HepG2 (cell line): ENCODE measurements around the gene CYSTM1. TPM values are rescaled to one million over a fixed set of nuclear protein-coding genes. Genes with fewer than 3 reads are reported as not detected.
A peak's percentile ranks its signal among the peaks of the same experiment; 100 is the strongest.

ENCODE experiments used
- CENPT ChIP-seq: sonication (generic); formaldehyde crosslinking; IDR thresholded peaks from 2 replicates; pipeline ENCODE4 v1.8.0; 2022; ENCODE audit warnings: low read depth, mild to moderate bottlenecking, moderate library complexity, missing genetic modification reagents
- FLYWCH1 ChIP-seq: sonication (generic); formaldehyde crosslinking; IDR thresholded peaks from 2 replicates; pipeline ENCODE4 v1.8.1; 2023; ENCODE audit warnings: mild to moderate bottlenecking, missing genetic modification reagents
- FOXK2 ChIP-seq: fragments of 450-650 bp; IDR thresholded peaks from 2 replicates; pipeline ENCODE4 v1.6.1; 2016
- GABPA ChIP-seq, 2 experiments: IDR thresholded peaks; 2 replicates each; pipeline ENCODE4 v1.6.1; 2011 to 2016; ENCODE audit warnings: low read depth in 2 of 2, low read length in 1 of 2, missing biosample characterization in 1 of 2, missing genetic modification characterization in 1 of 2
- GZF1 ChIP-seq: sonication (generic); formaldehyde crosslinking; IDR thresholded peaks from 2 replicates; pipeline ENCODE4 v1.5.1; 2020; ENCODE audit warnings: mild to moderate bottlenecking, missing genetic modification reagents
- HHEX ChIP-seq: IDR thresholded peaks from 2 replicates; pipeline ENCODE4 v1.6.1; 2016; ENCODE audit warnings: control low read depth
- LCORL ChIP-seq, 2 experiments: fragments of 450-650 bp in 1 of 2; sonication (generic) in 1 of 2; formaldehyde crosslinking in 1 of 2; IDR thresholded peaks; 2 replicates each; pipeline versions ENCODE4 v1.5.0 to v1.6.1; 2017 to 2020; ENCODE audit warnings: antibody characterized with exemption in 1 of 2, missing genetic modification reagents in 1 of 2
- MYC ChIP-seq: sonication (generic); formaldehyde crosslinking; IDR thresholded peaks from 2 replicates; pipeline ENCODE4 v1.9.0; 2021; ENCODE audit warnings: missing genetic modification reagents, borderline replicate concordance
- REXO4 ChIP-seq: sonication (generic); formaldehyde crosslinking; IDR thresholded peaks from 2 replicates; pipeline ENCODE4 v1.8.0; 2022; ENCODE audit warnings: missing genetic modification reagents, mild to moderate bottlenecking, borderline replicate concordance
- SRSF4 ChIP-seq: fragments of 200-400 bp; formaldehyde crosslinking; IDR thresholded peaks from one replicate; pipeline ENCODE4 v1.6.1; 2018; ENCODE audit warnings: mild to moderate bottlenecking, low read depth, low read length, moderate library complexity; ENCODE audit not compliant: poor library complexity, severe bottlenecking
- TEAD3 ChIP-seq: optimal IDR thresholded peaks from 2 replicates; pipeline ENCODE3; 2016; ENCODE audit warnings: borderline replicate concordance
- ZMYM2 ChIP-seq: sonication (generic); formaldehyde crosslinking; IDR thresholded peaks from 2 replicates; pipeline ENCODE4 v1.8.0; 2022; ENCODE audit warnings: mild to moderate bottlenecking, missing genetic modification reagents
- ZNF24 ChIP-seq: fragments of 450-650 bp; IDR thresholded peaks from 2 replicates; pipeline ENCODE4 v1.6.1; 2017; ENCODE audit warnings: antibody characterized with exemption, mild to moderate bottlenecking
- ZNF543 ChIP-seq: sonication (generic); formaldehyde crosslinking; IDR thresholded peaks from 2 replicates; pipeline ENCODE4 v1.4.0; 2020; ENCODE audit warnings: mild to moderate bottlenecking, missing genetic modification reagents
- ZNF557 ChIP-seq: sonication (generic); formaldehyde crosslinking; IDR thresholded peaks from 2 replicates; pipeline ENCODE4 v1.4.0; 2020; ENCODE audit warnings: missing genetic modification reagents
- ZNF569 ChIP-seq: sonication (generic); formaldehyde crosslinking; IDR thresholded peaks from 2 replicates; pipeline ENCODE4 v1.5.0; 2020; ENCODE audit warnings: mild to moderate bottlenecking, missing genetic modification reagents, moderate library complexity, borderline replicate concordance
- ZNF605 ChIP-seq: sonication (generic); formaldehyde crosslinking; IDR thresholded peaks from 2 replicates; pipeline ENCODE4 v1.8.0; 2022; ENCODE audit warnings: mild to moderate bottlenecking, missing genetic modification reagents
- ZNF616 ChIP-seq: sonication (generic); formaldehyde crosslinking; IDR thresholded peaks from 2 replicates; pipeline ENCODE4 v1.5.0; 2020; ENCODE audit warnings: low read depth, mild to moderate bottlenecking, missing genetic modification reagents
- ZNF761 ChIP-seq: sonication (generic); formaldehyde crosslinking; conservative IDR thresholded peaks from 2 replicates; pipeline ENCODE4 v1.4.0; 2020; ENCODE audit warnings: mild to moderate bottlenecking, missing genetic modification reagents
- ZNF83 ChIP-seq: sonication (generic); formaldehyde crosslinking; IDR thresholded peaks from 2 replicates; pipeline ENCODE4 v1.4.0; 2020; ENCODE audit warnings: missing genetic modification reagents, mild to moderate bottlenecking, borderline replicate concordance
- polyA plus RNA-seq, 8 experiments: library from polyadenylated mRNA; depleted of rRNA in 3 of 8; stranded (reverse) in 7 of 8; unstranded in 1 of 8; fragments of >200 nt; fragmentation: Illumina TruSeq in 4 of 8; extraction: Trizol in 4 of 8; gene quantifications; 2 replicates each; pipeline versions ENCODE4 v1.2.1 to v1.2.3, GENCODE V29; 2011 to 2016; ENCODE audit warnings: low read depth in 4 of 8, missing spikeins in 1 of 8, mixed read lengths in 1 of 8; ENCODE audit not compliant: insufficient read depth in 1 of 8
- total RNA-seq, 5 experiments: library from RNA; depleted of rRNA; stranded (reverse); fragments of >200 nt; fragmentation: Illumina TruSeq; extraction: Trizol; gene quantifications; 2 replicates each; pipeline ENCODE4 v1.2.3, GENCODE V29; 2016; ENCODE audit warnings: low read depth in 1 of 5
- TF ChIP-seq, protein P1 (sequence below): sonication (generic); formaldehyde crosslinking; IDR thresholded peaks from 2 replicates; pipeline ENCODE4 v1.4.0; 2020; ENCODE audit warnings: missing genetic modification reagents
- TF ChIP-seq, protein P2 (sequence below): sonication (generic); formaldehyde crosslinking; IDR thresholded peaks from 2 replicates; pipeline ENCODE4 v1.5.0; 2020; ENCODE audit warnings: missing genetic modification reagents
- TF ChIP-seq, protein P3 (sequence below): sonication (generic); formaldehyde crosslinking; IDR thresholded peaks from 2 replicates; pipeline ENCODE4 v1.4.0; 2020; ENCODE audit warnings: missing genetic modification reagents

The CYSTM1 gene
- total and polyA plus RNA-seq, 2 of the 13 experiments (the other 11 are each of a cell fraction or from before 2014, with no cell fraction given), result 40.0 to 73.4 TPM

DNA sequence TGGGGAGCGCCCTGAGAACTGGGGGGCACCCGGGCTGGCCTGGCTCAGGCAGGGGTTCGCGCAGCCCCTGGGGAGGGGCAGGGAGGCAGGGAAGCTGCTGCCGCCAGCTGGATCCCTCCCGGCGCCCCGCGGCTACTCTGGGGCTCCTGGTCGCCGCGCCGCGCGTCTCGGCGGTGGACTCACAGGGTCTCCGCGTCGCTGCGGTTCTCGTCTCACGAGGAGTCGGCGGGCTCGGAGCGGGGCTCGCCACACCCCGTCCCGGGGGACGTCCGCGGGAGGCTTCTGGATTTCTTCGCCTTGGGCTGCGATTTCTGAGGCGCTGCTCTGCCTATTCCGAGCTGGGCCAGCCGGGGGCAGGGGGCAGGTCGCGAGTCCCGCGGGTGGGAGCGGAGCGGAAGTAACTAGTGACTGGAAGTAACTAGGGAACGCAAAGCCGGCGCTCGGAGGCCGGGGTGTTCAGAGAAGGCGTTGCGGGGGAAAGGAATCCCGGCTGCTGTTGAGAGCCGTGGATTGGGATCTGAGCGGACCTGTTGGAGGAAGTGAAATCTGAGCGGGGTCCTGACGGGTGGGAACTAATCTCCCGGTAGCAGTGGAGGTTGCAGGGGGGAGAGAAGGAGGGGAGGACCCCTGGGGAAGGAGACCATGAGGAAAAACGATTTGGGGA is 511 bp downstream of the CYSTM1 start (continued):
- TF ChIP-seq, protein P1, sequence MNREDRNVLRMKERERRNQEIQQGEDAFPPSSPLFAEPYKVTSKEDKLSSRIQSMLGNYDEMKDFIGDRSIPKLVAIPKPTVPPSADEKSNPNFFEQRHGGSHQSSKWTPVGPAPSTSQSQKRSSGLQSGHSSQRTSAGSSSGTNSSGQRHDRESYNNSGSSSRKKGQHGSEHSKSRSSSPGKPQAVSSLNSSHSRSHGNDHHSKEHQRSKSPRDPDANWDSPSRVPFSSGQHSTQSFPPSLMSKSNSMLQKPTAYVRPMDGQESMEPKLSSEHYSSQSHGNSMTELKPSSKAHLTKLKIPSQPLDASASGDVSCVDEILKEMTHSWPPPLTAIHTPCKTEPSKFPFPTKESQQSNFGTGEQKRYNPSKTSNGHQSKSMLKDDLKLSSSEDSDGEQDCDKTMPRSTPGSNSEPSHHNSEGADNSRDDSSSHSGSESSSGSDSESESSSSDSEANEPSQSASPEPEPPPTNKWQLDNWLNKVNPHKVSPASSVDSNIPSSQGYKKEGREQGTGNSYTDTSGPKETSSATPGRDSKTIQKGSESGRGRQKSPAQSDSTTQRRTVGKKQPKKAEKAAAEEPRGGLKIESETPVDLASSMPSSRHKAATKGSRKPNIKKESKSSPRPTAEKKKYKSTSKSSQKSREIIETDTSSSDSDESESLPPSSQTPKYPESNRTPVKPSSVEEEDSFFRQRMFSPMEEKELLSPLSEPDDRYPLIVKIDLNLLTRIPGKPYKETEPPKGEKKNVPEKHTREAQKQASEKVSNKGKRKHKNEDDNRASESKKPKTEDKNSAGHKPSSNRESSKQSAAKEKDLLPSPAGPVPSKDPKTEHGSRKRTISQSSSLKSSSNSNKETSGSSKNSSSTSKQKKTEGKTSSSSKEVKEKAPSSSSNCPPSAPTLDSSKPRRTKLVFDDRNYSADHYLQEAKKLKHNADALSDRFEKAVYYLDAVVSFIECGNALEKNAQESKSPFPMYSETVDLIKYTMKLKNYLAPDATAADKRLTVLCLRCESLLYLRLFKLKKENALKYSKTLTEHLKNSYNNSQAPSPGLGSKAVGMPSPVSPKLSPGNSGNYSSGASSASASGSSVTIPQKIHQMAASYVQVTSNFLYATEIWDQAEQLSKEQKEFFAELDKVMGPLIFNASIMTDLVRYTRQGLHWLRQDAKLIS, result no peak
- no peak for TF ChIP-seq ZNF569 (CRISPR knock-in tag)
- peak; percentile 66; the same call in 1 of the 2 replicates for TF ChIP-seq ZMYM2
- TF ChIP-seq GZF1 (CRISPR knock-in tag), result no peak
- no peak for TF ChIP-seq SRSF4
- no peak; the same call in 1 of the 2 replicates for TF ChIP-seq REXO4 (CRISPR knock-in tag)
- no peak for TF ChIP-seq HHEX
- TF ChIP-seq ZNF83, result 0 out of 2 replicates have a peak, but pooled peaks have one; percentile 10
- TF ChIP-seq ZNF24, result no peak
- no peak for TF ChIP-seq FLYWCH1 (CRISPR knock-in tag)
- TF ChIP-seq, protein P2, sequence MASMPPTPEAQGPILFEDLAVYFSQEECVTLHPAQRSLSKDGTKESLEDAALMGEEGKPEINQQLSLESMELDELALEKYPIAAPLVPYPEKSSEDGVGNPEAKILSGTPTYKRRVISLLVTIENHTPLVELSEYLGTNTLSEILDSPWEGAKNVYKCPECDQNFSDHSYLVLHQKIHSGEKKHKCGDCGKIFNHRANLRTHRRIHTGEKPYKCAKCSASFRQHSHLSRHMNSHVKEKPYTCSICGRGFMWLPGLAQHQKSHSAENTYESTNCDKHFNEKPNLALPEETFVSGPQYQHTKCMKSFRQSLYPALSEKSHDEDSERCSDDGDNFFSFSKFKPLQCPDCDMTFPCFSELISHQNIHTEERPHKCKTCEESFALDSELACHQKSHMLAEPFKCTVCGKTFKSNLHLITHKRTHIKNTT (CRISPR knock-in tag), result no peak
- TF ChIP-seq CENPT (CRISPR knock-in tag), result peak; percentile 42; the same call in 1 of the 2 replicates
- peak; percentile 51; the same call in 1 of the 2 replicates for TF ChIP-seq ZNF605
- TF ChIP-seq TEAD3, result no peak
- TF ChIP-seq ZNF543, result peak; percentile 53; the same call in 1 of the 2 replicates
- TF ChIP-seq ZNF557 (CRISPR knock-in tag), result no peak; the same call in 1 of the 2 replicates
- TF ChIP-seq GABPA (IDR thresholded peaks at IDR 0.05; ENCODE audit: low read depth, low read length), result peak; percentile 58
- peak; percentile 82 for TF ChIP-seq GABPA (CRISPR knock-in tag; IDR thresholded peaks at IDR 0.05; ENCODE audit: low read depth)
- TF ChIP-seq LCORL (IDR thresholded peaks at IDR 0.05), result no peak
- 0 out of 2 replicates have a peak, but pooled peaks have one; percentile 5 for TF ChIP-seq LCORL (CRISPR knock-in tag; IDR thresholded peaks at IDR 0.05)
- peak; percentile 21; the same call in 1 of the 2 replicates for TF ChIP-seq MYC (CRISPR knock-in tag)
- TF ChIP-seq, protein P3, sequence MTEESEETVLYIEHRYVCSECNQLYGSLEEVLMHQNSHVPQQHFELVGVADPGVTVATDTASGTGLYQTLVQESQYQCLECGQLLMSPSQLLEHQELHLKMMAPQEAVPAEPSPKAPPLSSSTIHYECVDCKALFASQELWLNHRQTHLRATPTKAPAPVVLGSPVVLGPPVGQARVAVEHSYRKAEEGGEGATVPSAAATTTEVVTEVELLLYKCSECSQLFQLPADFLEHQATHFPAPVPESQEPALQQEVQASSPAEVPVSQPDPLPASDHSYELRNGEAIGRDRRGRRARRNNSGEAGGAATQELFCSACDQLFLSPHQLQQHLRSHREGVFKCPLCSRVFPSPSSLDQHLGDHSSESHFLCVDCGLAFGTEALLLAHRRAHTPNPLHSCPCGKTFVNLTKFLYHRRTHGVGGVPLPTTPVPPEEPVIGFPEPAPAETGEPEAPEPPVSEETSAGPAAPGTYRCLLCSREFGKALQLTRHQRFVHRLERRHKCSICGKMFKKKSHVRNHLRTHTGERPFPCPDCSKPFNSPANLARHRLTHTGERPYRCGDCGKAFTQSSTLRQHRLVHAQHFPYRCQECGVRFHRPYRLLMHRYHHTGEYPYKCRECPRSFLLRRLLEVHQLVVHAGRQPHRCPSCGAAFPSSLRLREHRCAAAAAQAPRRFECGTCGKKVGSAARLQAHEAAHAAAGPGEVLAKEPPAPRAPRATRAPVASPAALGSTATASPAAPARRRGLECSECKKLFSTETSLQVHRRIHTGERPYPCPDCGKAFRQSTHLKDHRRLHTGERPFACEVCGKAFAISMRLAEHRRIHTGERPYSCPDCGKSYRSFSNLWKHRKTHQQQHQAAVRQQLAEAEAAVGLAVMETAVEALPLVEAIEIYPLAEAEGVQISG, result peak; percentile 41; the same call in 1 of the 2 replicates
- no peak; the same call in 1 of the 2 replicates for TF ChIP-seq ZNF761 (CRISPR knock-in tag)
- no peak for TF ChIP-seq FOXK2
- TF ChIP-seq ZNF616 (CRISPR knock-in tag), result no peak
